ENCODE data around the gene NLRP4. TPM values are rescaled to one million over a fixed set of nuclear protein-coding genes. Genes with fewer than 3 reads are reported as not detected.

NLRP4 gene
- polyA plus RNA-seq, 1 donor (not counting 4 experiments of a cell fraction or from before 2014, with no cell fraction given) = not detected

GRCh38 chr19:55867101-55867500 is 30.8 kb downstream of the NLRP4 start:
- H3K4me3 ChIP-seq (ENCODE audit: control insufficient read depth in 2 of 3, extremely low read depth in 1 of 3, insufficient read depth in 2 of 3, low read depth in 1 of 3, low read length in 3 of 3) = no peak overlapping the region
- H2AFZ ChIP-seq (ENCODE audit: control insufficient read depth, low read length) = no peak overlapping the region
- TF ChIP-seq EZH2 (IDR thresholded peaks at IDR 0.05; ENCODE audit: low read length) = no peak
- TF ChIP-seq, protein P1, sequence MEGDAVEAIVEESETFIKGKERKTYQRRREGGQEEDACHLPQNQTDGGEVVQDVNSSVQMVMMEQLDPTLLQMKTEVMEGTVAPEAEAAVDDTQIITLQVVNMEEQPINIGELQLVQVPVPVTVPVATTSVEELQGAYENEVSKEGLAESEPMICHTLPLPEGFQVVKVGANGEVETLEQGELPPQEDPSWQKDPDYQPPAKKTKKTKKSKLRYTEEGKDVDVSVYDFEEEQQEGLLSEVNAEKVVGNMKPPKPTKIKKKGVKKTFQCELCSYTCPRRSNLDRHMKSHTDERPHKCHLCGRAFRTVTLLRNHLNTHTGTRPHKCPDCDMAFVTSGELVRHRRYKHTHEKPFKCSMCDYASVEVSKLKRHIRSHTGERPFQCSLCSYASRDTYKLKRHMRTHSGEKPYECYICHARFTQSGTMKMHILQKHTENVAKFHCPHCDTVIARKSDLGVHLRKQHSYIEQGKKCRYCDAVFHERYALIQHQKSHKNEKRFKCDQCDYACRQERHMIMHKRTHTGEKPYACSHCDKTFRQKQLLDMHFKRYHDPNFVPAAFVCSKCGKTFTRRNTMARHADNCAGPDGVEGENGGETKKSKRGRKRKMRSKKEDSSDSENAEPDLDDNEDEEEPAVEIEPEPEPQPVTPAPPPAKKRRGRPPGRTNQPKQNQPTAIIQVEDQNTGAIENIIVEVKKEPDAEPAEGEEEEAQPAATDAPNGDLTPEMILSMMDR (optimal IDR thresholded peaks at IDR 0.05 in 1 of 3, IDR thresholded peaks at IDR 0.05 in 1 of 3, conservative IDR thresholded peaks at IDR 0.05 in 1 of 3; ENCODE audit: extremely low read depth in 1 of 3, insufficient read depth in 2 of 3, low read length in 3 of 3) = no peak
- no peak for FAIRE-seq
- H3K4me1 ChIP-seq (ENCODE audit: control insufficient read depth, extremely low read depth, insufficient read depth, low read length) = no peaks in the 10 kb centered on the region
- no peaks in the 10 kb centered on the region for H4K20me1 ChIP-seq (ENCODE audit: control insufficient read depth, extremely low read depth, insufficient read depth, low read length)
- DNase-seq (ENCODE audit: low read depth, low spot score) = no peak
- H3K9ac ChIP-seq (ENCODE audit: control insufficient read depth, extremely low read depth, insufficient read depth, low read length) = no peak overlapping the region
- peaks cover 9% of the 10 kb centered on the region for H3K9me3 ChIP-seq (ENCODE audit: control insufficient read depth, low read depth, low read length)
- no peak overlapping the region for H3K27ac ChIP-seq (ENCODE audit: control insufficient read depth, insufficient read depth, low read length)
- no peaks in the 10 kb centered on the region for H3K27me3 ChIP-seq (ENCODE audit: control insufficient read depth, extremely low read depth, insufficient read depth, low read length)
- dilution Hi-C loops (cut with MboI; ENCODE audit: extremely low pct_ligation_motif_present, low sequenced_read_pairs) = no loop called here
- no peaks in the 10 kb centered on the region for H3K9me1 ChIP-seq (ENCODE audit: control insufficient read depth, extremely low read depth, insufficient read depth, low read length)
- no peaks in the 10 kb centered on the region for H3K36me3 ChIP-seq (ENCODE audit: control insufficient read depth in 2 of 2, extremely low read depth in 1 of 2, insufficient read depth in 2 of 2, low read length in 2 of 2)
- no peak overlapping the region for H3K4me2 ChIP-seq (ENCODE audit: control insufficient read depth, extremely low read depth, insufficient read depth, low read depth, low read length)
- no peaks in the 10 kb centered on the region for H3K79me2 ChIP-seq (ENCODE audit: control insufficient read depth, insufficient read depth, low read length)

- TF ChIP-seq, protein P1 (optimal IDR thresholded peaks at IDR 0.05 in 1 of 3, IDR thresholded peaks at IDR 0.05 in 1 of 3, conservative IDR thresholded peaks at IDR 0.05 in 1 of 3; ENCODE audit: extremely low read depth in 1 of 3, insufficient read depth in 2 of 3, low read length in 3 of 3) = no peak
- TF ChIP-seq EZH2 (IDR thresholded peaks at IDR 0.05; ENCODE audit: low read length) = no peak
- no peak overlapping the region for H3K4me3 ChIP-seq (ENCODE audit: control insufficient read depth in 2 of 3, extremely low read depth in 1 of 3, insufficient read depth in 2 of 3, low read depth in 1 of 3, low read length in 3 of 3)
- no peak overlapping the region for H3K27ac ChIP-seq (ENCODE audit: control insufficient read depth, insufficient read depth, low read length)
- H3K9me1 ChIP-seq (ENCODE audit: control insufficient read depth, extremely low read depth, insufficient read depth, low read length) = no peaks in the 10 kb centered on the region
- no peaks in the 10 kb centered on the region for H3K79me2 ChIP-seq (ENCODE audit: control insufficient read depth, insufficient read depth, low read length)
- H3K36me3 ChIP-seq (ENCODE audit: control insufficient read depth in 2 of 2, extremely low read depth in 1 of 2, insufficient read depth in 2 of 2, low read length in 2 of 2) = no peaks in the 10 kb centered on the region
- no peak overlapping the region for H2AFZ ChIP-seq (ENCODE audit: control insufficient read depth, low read length)
- DNase-seq (ENCODE audit: low read depth, low spot score) (no peak), FAIRE-seq (no peak)
- H3K4me1 ChIP-seq (ENCODE audit: control insufficient read depth, extremely low read depth, insufficient read depth, low read length) = no peaks in the 10 kb centered on the region
- peaks cover 9% of the 10 kb centered on the region for H3K9me3 ChIP-seq (ENCODE audit: control insufficient read depth, low read depth, low read length)
- dilution Hi-C loops (cut with MboI; ENCODE audit: extremely low pct_ligation_motif_present, low sequenced_read_pairs) = no loop called here
- H3K4me2 ChIP-seq (ENCODE audit: control insufficient read depth, extremely low read depth, insufficient read depth, low read depth, low read length) = no peak overlapping the region
- H3K9ac ChIP-seq (ENCODE audit: control insufficient read depth, extremely low read depth, insufficient read depth, low read length) = no peak overlapping the region
- H4K20me1 ChIP-seq (ENCODE audit: control insufficient read depth, extremely low read depth, insufficient read depth, low read length) = no peaks in the 10 kb centered on the region
- no peaks in the 10 kb centered on the region for H3K27me3 ChIP-seq (ENCODE audit: control insufficient read depth, extremely low read depth, insufficient read depth, low read length)
Observed at GRCh38 chr19:55870736-55871135, 34.4 kb downstream of the NLRP4 start.

Data from keratinocyte (primary cell).